HL-60 (cell line): ENCODE results near the gene PPP1R12B.

Experiments used
- POLR2AphosphoS5 ChIP-seq: IDR thresholded peaks from 2 replicates; pipeline ENCODE4 v1.6.1; 2012; ENCODE audit warnings: low read depth
- SPI1 ChIP-seq: IDR thresholded peaks from 2 replicates; pipeline ENCODE4 v1.6.1; 2012; ENCODE audit warnings: low read depth, mild to moderate bottlenecking, borderline replicate concordance
- TF ChIP-seq, protein P1 (sequence below): IDR thresholded peaks from one replicate; pipeline ENCODE4 v1.5.1; 2011; ENCODE audit warnings: low read length, control low read depth, inconsistent platforms; ENCODE audit not compliant: insufficient read depth

DNA sequence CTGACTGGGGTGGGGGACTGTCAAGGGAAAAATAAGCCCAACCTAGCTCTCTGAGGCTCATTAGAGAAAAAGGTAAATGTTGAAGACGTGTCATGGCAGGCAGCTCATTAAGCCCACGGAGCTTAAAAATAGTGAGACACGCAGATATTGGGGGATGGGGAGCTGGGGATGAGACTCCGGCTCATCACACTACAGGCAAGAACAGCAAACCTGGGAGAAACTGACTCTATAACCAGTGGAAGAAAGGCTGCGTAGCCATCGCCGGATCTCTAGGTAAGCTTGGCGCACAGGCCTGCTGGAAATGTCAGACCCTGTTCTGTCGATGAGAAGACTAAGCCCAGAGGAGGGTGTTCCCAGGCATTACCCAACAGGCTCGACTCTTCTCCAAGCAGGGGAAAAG, 283.7 kb downstream of the PPP1R12B start:
- TF ChIP-seq, protein P1, sequence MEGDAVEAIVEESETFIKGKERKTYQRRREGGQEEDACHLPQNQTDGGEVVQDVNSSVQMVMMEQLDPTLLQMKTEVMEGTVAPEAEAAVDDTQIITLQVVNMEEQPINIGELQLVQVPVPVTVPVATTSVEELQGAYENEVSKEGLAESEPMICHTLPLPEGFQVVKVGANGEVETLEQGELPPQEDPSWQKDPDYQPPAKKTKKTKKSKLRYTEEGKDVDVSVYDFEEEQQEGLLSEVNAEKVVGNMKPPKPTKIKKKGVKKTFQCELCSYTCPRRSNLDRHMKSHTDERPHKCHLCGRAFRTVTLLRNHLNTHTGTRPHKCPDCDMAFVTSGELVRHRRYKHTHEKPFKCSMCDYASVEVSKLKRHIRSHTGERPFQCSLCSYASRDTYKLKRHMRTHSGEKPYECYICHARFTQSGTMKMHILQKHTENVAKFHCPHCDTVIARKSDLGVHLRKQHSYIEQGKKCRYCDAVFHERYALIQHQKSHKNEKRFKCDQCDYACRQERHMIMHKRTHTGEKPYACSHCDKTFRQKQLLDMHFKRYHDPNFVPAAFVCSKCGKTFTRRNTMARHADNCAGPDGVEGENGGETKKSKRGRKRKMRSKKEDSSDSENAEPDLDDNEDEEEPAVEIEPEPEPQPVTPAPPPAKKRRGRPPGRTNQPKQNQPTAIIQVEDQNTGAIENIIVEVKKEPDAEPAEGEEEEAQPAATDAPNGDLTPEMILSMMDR, result no peak
- TF ChIP-seq POLR2AphosphoS5 (no peak), SPI1 (no peak)
